Stimulated activated CD8-positive, alpha-beta memory T cell treated with anti-CD3 and anti-CD28 coated beads, Interleukin-12 subunit alpha, Interleukin-12 subunit beta, amount 100 ng/mL, for 24 hours (primary cell): ENCODE results near the gene PLEKHA3.
"Not testable (repeated sequence)": the region's sequence is repeated elsewhere in the genome, so short reads cannot be mapped to it uniquely, and the experiment has no call there.

Experiments
- DNase-seq: peaks from one replicate; pipeline ENCODE4 v3.0.0-alpha.2; 2020; ENCODE audit errors: extremely low read depth

Gene PLEKHA3

DNA sequence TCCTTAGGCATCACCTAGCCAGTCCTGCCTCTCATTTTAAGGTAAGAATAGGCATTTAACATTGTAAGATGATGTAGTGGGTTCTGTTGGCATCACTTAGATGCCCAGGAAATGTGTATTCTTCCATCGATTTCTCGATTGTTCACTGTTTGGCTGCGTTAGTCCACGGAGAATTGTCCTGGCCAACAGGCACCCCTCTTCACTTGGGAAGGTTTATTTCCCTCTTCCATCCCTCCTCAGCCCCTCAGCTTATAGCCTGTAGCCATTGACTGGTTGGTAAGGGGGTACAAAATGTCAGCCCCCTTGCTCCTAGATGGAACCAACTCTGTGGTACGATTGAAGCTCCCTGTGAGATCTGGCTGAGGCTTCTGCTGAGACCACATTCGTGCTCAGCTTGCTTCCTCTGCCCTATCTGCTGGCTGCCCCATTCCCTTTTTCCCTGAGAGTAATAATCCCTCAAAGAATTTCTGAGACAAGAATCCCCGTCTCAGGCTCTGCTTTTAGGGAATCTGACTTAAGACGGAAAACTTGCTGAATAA is 43.4 kb downstream of the PLEKHA3 start:
- DNase-seq = no peak

GRCh38 chr2:178525010-178525409 is 44.8 kb downstream of the PLEKHA3 start:
- DNase-seq = not testable (repeated sequence)

DNA sequence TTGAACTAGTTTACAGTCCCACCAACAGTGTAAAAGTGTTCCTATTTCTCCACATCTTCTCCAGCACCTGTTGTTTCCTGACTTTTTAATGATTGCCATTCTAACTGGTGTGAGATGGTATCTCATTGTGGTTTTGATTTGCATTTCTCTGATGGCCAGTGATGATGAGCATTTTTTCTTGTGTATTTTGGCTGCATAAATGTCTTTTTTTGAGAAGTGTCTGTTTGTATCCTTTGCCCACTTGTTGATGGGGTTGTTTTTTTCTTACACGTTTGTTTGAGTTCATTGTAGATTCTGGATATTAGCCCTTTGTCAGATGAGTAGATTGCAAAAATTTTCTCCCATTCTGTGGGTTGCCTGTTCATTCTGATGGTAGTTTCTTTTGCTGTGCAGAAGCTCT is 45.2 kb downstream of the PLEKHA3 start:
- not testable (repeated sequence) for DNase-seq

- DNase-seq = no peak
Measured at GRCh38 chr2:178526256-178526655, 46.0 kb downstream of the PLEKHA3 start.

DNA sequence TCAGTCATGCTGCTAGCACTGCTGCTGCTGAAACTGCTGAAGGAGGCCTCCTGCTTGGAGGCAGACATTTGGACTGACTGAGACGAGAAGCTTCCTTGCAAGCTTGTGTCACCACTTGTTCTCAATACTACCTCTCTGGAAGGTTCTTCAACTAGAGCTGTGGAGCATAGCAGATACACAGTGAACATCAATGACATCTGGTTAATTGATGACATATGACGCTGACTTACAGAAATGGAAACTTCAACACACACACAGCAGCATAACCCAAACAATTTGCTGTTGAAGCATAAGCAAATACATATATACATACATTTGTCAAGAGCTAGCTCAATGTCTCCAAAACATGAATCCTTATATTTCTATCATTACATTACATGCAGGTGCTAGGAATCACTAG is 47.3 kb downstream of the PLEKHA3 start:
- no peak for DNase-seq

DNA sequence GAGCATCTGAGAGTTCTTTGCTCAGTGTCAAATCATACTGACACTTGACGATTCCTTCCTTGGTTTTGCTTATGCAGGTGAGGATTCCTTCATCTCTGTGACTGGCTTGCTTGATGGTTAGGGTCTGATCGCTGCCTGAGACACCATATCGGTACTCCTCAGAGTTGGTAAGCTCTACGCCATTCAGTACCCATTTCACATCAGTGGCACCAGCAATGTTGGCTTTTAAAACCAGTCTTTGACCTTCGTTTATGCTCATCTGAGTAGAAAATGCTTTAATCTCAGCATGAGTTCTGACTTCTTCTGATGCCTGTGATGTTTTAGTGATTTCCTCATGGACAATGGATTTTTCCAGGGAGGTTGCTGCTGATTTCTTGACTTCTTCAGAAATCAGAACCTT is 48.4 kb downstream of the PLEKHA3 start:
- no peak for DNase-seq

GRCh38 chr2:178529194-178529593 is 48.9 kb downstream of the PLEKHA3 start:
- no peak for DNase-seq

DNA sequence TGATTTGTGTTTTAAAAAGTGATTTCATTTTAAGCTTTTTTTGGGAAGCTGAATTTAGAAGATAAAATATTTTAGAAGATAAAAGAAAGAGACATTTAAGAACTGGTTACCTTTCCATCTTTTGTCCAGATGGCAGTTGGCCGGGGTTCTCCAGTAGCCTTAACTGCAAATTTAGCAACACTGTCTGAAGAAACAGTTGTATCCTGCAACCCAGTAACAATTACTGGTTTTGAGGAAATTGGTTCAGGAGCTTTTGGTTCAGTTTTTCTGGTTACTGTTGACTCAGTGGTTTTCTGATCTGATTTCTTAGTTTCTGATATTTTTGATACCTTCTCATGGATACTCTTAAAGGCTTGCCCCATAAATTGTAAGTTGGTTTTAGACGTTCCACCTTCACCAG is 49.9 kb downstream of the PLEKHA3 start:
- no peak for DNase-seq

- DNase-seq = no peak
Measured at GRCh38 chr2:178530625-178531142, 50.4 kb downstream of the PLEKHA3 start.

- DNase-seq = no peak
Measured at GRCh38 chr2:178531168-178531567, 50.9 kb downstream of the PLEKHA3 start.

- DNase-seq = no peak
Measured at GRCh38 chr2:178536037-178536436, 55.8 kb downstream of the PLEKHA3 start.

GRCh38 chr2:178542161-178542560 is 61.9 kb downstream of the PLEKHA3 start:
- no peak for DNase-seq

DNA sequence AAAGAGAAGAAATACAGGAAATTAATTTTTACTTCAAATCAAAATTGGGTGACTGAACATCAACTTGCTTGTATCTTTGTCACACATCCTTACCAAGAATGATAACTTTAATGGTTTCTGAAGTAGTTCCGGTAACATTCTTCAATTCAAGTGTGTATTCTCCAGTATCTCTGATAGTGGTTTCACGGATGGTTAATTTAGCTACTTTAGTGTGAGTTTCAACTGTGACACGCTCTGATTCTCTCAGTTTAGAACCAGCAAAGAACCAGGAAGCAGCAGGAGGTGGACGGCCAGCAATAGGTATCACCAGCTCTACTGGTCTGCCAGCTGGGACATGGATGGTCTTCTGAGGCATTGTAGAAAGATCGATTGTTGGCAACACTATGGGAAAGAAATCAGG is 62.3 kb downstream of the PLEKHA3 start:
- DNase-seq = no peak

GRCh38 chr2:178550352-178550751 is 70.1 kb downstream of the PLEKHA3 start:
- no peak for DNase-seq

GRCh38 chr2:178553047-178553446 is 72.8 kb downstream of the PLEKHA3 start:
- no peak for DNase-seq
